GM12864 (cell line): Measurements from ENCODE around the gene LRRC34.

Experiments
- DNase-seq: peaks from one replicate; pipeline ENCODE4 v3.0.0-alpha.2; 2011; ENCODE audit warnings: low read depth
- H3K4me3 ChIP-seq: 2 replicates; pipeline ENCODE4 v1.5.1; 2011; ENCODE audit warnings: mild to moderate bottlenecking, low read depth, low read length, control low read depth
- TF ChIP-seq, protein P1 (sequence below): IDR thresholded peaks from 2 replicates; pipeline ENCODE4 v1.5.1; 2011; ENCODE audit warnings: low read depth, mild to moderate bottlenecking, moderate library complexity, low read length, control low read depth, inconsistent platforms; ENCODE audit errors: missing control alignments

The LRRC34 gene

DNA sequence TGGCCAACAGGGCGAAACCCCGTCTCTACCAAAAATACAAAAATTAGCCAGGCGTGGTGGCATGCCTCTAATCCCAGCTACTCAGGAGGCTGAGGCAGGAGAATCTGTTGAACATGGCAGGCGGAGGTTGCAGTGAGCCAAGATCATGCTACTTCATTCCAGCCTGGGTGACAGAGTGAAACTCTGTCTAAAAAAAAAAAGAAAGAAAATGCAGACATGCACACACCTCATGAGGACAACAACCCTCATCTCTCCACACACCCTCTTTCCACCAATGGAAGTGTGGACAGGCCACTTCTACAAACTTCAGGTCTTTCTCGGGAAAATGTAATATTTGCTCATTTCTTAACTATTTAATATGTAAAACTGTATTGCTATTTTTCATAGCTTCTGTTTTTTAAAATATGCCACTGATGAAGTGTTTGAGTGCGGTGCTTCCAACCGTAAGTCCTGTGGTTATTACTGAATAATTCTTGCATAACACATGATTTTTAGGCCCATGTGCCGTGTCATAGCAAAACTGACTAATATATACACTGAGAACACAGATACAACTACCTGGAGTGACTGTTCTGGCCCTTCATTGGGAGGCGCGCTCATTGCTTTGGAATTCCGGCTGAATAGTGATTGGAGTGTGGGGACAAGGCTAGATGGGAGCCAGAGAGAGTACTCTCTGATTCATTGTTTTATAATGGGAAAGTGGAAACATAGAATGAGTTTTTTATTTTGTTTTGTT, 33.9 kb upstream of the LRRC34 start:
- DNase-seq: peak; percentile 49
- TF ChIP-seq, protein P1, sequence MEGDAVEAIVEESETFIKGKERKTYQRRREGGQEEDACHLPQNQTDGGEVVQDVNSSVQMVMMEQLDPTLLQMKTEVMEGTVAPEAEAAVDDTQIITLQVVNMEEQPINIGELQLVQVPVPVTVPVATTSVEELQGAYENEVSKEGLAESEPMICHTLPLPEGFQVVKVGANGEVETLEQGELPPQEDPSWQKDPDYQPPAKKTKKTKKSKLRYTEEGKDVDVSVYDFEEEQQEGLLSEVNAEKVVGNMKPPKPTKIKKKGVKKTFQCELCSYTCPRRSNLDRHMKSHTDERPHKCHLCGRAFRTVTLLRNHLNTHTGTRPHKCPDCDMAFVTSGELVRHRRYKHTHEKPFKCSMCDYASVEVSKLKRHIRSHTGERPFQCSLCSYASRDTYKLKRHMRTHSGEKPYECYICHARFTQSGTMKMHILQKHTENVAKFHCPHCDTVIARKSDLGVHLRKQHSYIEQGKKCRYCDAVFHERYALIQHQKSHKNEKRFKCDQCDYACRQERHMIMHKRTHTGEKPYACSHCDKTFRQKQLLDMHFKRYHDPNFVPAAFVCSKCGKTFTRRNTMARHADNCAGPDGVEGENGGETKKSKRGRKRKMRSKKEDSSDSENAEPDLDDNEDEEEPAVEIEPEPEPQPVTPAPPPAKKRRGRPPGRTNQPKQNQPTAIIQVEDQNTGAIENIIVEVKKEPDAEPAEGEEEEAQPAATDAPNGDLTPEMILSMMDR: no peak
- peak overlapping the region; percentile 20; the same call in 1 of the 2 replicates for H3K4me3 ChIP-seq

DNA sequence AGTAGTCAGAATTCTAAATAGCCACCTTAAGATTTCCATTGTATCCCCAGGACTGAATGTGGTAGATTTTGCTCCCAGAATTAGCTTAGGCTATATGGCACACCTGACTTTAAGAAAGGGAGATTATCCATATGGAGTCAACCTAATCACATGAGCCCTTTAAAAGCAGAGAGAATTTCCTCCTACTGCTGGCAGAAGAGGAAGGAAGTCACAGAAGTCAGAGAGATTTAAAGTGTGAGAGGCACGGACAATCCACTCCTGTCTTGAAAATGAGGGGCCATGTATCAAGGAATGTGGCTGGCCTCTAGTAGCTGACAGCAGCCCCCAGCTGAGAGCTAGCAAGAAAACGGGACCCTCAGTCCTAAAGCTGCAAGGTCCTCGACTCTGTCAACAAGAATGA, 30.3 kb upstream of the LRRC34 start:
- TF ChIP-seq, protein P1: no peak
- no peak overlapping the region for H3K4me3 ChIP-seq
- no peak for DNase-seq

DNA sequence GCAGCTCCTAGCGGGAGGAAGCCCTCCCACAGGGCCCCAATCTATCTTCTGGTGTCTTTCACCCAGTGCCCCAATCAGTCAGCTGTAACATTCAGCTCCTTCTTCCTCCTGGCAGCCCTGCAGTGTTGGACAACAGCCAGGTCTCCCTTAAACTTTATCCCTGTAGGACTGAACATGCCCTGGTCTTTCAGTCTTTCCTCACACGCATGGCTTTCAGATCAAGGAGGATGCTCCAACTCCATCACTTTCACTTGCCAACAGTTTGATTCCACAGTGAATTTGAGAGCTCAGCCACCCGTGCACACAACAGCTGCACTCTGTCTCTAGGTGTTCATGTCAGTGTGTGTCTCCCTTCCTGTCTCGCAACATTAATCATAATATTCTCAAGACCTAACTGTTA, 28.5 kb upstream of the LRRC34 start:
- no peak overlapping the region for H3K4me3 ChIP-seq
- no peak for DNase-seq
- TF ChIP-seq, protein P1: no peak

DNA sequence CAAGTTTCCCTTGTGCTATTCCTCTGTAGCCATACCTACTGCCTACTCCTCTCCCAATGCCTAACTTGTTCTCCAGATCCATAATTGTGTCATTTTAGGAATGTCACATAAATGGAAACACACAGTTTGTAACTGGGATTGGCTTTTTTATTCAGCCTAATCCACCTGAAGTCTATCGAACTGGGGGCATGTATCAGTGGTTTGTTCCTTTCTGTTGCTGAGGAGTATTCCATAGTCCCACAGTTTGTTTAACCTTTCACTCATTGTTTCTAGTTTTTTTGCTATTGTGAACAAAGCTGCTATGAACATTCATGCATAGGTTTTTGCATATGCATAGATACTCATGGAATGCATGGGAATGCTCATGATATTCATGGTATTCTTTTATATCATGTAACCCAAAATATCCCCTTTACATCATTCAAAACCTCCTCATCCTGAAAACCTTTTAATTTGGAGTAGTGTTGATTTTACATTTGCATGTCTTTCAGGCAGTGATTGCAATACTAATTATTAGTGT, 25.9 kb upstream of the LRRC34 start:
- H3K4me3 ChIP-seq: no peak overlapping the region
- TF ChIP-seq, protein P1: no peak
- DNase-seq: no peak

DNA sequence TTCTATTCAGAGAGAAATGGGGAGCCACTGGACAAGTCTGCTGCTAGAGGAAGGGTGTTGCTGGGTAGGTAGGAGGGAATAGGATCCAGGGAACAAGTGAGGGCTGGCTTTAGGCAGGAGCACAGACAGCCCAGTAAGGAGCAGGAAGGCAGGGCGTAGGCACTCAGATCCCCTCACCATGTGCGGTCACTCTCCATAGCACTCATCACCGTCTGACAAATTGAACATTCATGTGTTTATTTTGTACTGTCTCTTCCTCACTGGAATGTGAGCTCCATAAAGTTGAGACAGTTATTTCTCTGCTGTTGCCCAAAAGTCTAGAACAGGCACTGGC, 24.2 kb upstream of the LRRC34 start:
- TF ChIP-seq, protein P1: no peak
- H3K4me3 ChIP-seq: no peak overlapping the region
- no peak for DNase-seq

DNA sequence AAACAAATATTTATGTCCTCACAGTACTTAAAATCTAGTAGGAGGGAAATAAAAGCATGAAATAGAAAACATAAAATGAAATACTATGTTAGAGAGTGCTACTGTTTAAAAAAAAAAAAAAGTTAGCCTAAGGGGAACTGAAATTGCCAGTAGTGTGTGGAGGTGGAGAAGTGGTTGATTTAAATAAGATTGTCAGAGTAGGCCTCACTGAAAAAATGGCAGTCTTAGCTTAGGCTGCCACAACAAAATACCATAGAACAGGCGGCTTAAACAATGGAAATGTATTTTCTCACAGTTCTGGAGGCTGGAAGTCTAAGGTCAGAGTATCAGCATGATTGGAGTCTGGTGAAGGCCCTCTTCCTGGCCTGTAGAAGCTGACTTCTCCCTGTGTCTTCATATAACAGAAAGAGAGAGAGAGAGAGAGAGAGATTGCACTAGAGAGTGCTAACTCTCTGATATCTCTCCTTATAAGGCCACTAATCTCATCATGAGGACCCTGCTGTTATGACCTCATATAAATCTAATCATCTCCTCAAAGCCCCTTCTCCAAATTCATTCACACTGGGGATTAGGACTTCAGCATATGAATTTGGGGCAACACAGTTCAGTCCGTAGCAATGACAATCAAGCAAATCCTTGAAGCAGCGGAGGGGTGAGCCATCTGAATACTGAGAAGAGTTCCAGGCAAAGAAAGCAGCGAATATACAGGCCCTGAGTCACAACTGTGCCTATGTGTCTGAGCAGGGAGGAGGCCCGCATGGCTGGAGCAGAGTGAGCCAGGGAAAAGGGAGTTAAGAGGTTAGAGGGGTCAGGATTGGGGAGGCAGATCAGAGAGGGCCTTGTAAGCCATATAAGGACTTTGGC, 23.6 kb upstream of the LRRC34 start:
- peak; percentile 53 for DNase-seq

More for the DNA sequence above, 23.6 kb upstream of the LRRC34 start:
- TF ChIP-seq, protein P1: no peak
- no peak overlapping the region for H3K4me3 ChIP-seq
